ENCODE results near the gene IFT81. TPM values are rescaled to one million over a fixed set of nuclear protein-coding genes. Genes with fewer than 3 reads are reported as not detected.

Gene IFT81
- total and polyA plus RNA-seq, 2 of the 13 experiments (the other 11 are each of a cell fraction or from before 2014, with no cell fraction given): 4.2 to 13.0 TPM

GRCh38 chr12:110124269-110124995 lies at the start of gene IFT81 (continued):
- TF ChIP-seq HMGXB4 (CRISPR knock-in tag; IDR thresholded peaks at IDR 0.05; ENCODE audit: borderline replicate concordance in 1 of 2, low read depth in 1 of 2) (peak; percentile 17 to 69; a peak in 2 of 4 replicates), CSRNP1 (CRISPR knock-in tag; IDR thresholded peaks at IDR 0.05) (peak; percentile 64; the same call in 1 of the 2 replicates), SP140L (CRISPR knock-in tag; IDR thresholded peaks at IDR 0.05; ENCODE audit: borderline replicate concordance) (no peak), SIN3A (IDR thresholded peaks at IDR 0.05; ENCODE audit: borderline replicate concordance, low read depth, low read length) (peak; percentile 95; the same call in 1 of the 2 replicates), ZBTB33 (CRISPR knock-in tag; IDR thresholded peaks at IDR 0.05) (no peak), ZFY (CRISPR knock-in tag; IDR thresholded peaks at IDR 0.05) (peak; percentile 85), SMARCE1 (IDR thresholded peaks at IDR 0.05; ENCODE audit: borderline replicate concordance) (no peak), CERS6 (CRISPR knock-in tag; IDR thresholded peaks at IDR 0.05) (no peak), HOXA3 (CRISPR knock-in tag; IDR thresholded peaks at IDR 0.05) (0 out of 2 replicates have a peak, but pooled peaks have one; percentile 30), NFKBIZ (CRISPR knock-in tag; IDR thresholded peaks at IDR 0.05) (no peak), ATF1 (CRISPR knock-in tag; IDR thresholded peaks at IDR 0.05) (no peak), ZBTB26 (CRISPR knock-in tag; IDR thresholded peaks at IDR 0.05; ENCODE audit: borderline replicate concordance) (no peak), TFDP1 (CRISPR knock-in tag; IDR thresholded peaks at IDR 0.05; ENCODE audit: borderline replicate concordance) (peak; percentile 25; the same call in 1 of the 2 replicates), ZBTB34 (CRISPR knock-in tag; IDR thresholded peaks at IDR 0.05) (no peak), ZNF362 (CRISPR knock-in tag; IDR thresholded peaks at IDR 0.05; ENCODE audit: borderline replicate concordance) (no peak)

Measured in HepG2 (cell line).